Measurements from ENCODE around the gene PRKN. TPM values are rescaled to one million over a fixed set of nuclear protein-coding genes. Genes with fewer than 3 reads are reported as not detected.
A peak's percentile ranks its signal among the peaks of the same experiment; 100 is the strongest.

The PRKN gene
- total RNA-seq, 4 donors from 2014 or later: 5.2 to 121 (median 6.9) TPM

GRCh38 chr6:161369339-161369738 is 1358.2 kb downstream of the PRKN start:
- Histone ChIP-seq H3K27ac (no peak overlapping the region), H3K4me1 (peaks cover 0 to 3% of the 10 kb centered on the region in 2 donors), H3K36me3 (no peaks in the 10 kb centered on the region), H3K4me3 (replicated peaks in 1 of 3) (no peak overlapping the region), H3K9me3 (no peaks in the 10 kb centered on the region), H3K27me3 (no peaks in the 10 kb centered on the region)
- WGBS, 2 donors: 66 to 76% methylated on average over 13 of the region's 13 CpGs
- peak; percentile 66 to 84 for DNase-seq
- TF ChIP-seq, protein P1, sequence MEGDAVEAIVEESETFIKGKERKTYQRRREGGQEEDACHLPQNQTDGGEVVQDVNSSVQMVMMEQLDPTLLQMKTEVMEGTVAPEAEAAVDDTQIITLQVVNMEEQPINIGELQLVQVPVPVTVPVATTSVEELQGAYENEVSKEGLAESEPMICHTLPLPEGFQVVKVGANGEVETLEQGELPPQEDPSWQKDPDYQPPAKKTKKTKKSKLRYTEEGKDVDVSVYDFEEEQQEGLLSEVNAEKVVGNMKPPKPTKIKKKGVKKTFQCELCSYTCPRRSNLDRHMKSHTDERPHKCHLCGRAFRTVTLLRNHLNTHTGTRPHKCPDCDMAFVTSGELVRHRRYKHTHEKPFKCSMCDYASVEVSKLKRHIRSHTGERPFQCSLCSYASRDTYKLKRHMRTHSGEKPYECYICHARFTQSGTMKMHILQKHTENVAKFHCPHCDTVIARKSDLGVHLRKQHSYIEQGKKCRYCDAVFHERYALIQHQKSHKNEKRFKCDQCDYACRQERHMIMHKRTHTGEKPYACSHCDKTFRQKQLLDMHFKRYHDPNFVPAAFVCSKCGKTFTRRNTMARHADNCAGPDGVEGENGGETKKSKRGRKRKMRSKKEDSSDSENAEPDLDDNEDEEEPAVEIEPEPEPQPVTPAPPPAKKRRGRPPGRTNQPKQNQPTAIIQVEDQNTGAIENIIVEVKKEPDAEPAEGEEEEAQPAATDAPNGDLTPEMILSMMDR (IDR thresholded peaks at IDR 0.05): no peak
- TF ChIP-seq POLR2A (IDR thresholded peaks at IDR 0.05): no peak
- intact Hi-C loops (cut with DNase I): no loop called here

- Histone ChIP-seq H3K4me1 (peaks cover 0 to 3% of the 10 kb centered on the region in 2 donors), H3K36me3 (no peaks in the 10 kb centered on the region), H3K27ac (no peak overlapping the region), H3K4me3 (replicated peaks in 1 of 3) (no peak overlapping the region), H3K27me3 (no peaks in the 10 kb centered on the region), H3K9me3 (no peaks in the 10 kb centered on the region)
- intact Hi-C loops (cut with DNase I): no loop called here
- DNase-seq: no peak
- 94 to 95% methylated on average over 7 of the region's 7 CpGs for WGBS, 2 donors
- no peak for TF ChIP-seq POLR2A (IDR thresholded peaks at IDR 0.05)
- TF ChIP-seq, protein P1 (IDR thresholded peaks at IDR 0.05): no peak
Measured at GRCh38 chr6:161368514-161368913, 1359.1 kb downstream of the PRKN start.

GRCh38 chr6:161367472-161367871 is 1360.1 kb downstream of the PRKN start:
- Histone ChIP-seq H3K27ac (no peak overlapping the region), H3K9me3 (no peaks in the 10 kb centered on the region), H3K4me3 (replicated peaks in 1 of 3) (no peak overlapping the region), H3K36me3 (no peaks in the 10 kb centered on the region), H3K27me3 (no peaks in the 10 kb centered on the region), H3K4me1 (peaks cover 0 to 3% of the 10 kb centered on the region in 2 donors)
- WGBS, 2 donors: 91% methylated on average over 12 of the region's 12 CpGs
- no peak for DNase-seq
- intact Hi-C loops (cut with DNase I): no loop called here
- TF ChIP-seq POLR2A (IDR thresholded peaks at IDR 0.05): no peak
- TF ChIP-seq, protein P1 (IDR thresholded peaks at IDR 0.05): no peak

DNA sequence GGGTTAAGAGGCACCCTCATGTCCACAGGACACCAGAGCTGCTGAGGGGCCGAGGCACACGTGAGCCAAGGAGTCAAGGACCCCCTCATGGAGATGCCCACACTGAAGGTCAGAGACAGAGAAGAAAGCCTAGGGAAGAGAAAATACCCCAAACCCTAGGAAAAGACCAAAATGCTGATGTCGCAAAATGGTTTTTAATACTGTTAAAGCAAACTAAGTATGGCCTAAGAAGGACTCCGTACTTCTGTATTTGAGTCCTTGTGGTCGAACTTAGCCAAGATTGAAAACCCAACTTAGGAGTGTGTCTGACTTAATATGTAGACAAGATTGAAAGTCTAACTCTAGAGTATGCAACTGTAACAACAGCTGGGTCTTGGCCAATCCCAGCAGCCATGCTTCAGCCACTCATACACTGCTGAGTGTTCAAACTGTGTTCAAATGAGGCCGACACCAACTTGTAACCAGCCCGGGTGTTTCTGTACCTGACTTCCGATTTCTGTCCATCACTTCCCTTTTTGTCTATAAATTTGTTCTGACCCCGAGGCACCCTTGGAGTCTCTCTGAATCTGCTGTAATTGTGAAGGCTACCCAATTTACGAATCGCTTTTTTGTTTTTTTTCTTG is 1361.2 kb downstream of the PRKN start:
- Histone ChIP-seq H3K4me1 (peaks cover 0 to 3% of the 10 kb centered on the region in 2 donors), H3K27me3 (no peaks in the 10 kb centered on the region), H3K9me3 (no peaks in the 10 kb centered on the region), H3K36me3 (no peaks in the 10 kb centered on the region), H3K4me3 (replicated peaks in 1 of 3) (no peak overlapping the region), H3K27ac (no peak overlapping the region)
- DNase-seq: peak; percentile 23 to 46
- intact Hi-C loops (cut with DNase I): no loop called here
- TF ChIP-seq, protein P1 (IDR thresholded peaks at IDR 0.05): no peak
- TF ChIP-seq POLR2A (IDR thresholded peaks at IDR 0.05): no peak
- 83 to 85% methylated on average over 11 of the region's 11 CpGs for WGBS, 2 donors

DNA sequence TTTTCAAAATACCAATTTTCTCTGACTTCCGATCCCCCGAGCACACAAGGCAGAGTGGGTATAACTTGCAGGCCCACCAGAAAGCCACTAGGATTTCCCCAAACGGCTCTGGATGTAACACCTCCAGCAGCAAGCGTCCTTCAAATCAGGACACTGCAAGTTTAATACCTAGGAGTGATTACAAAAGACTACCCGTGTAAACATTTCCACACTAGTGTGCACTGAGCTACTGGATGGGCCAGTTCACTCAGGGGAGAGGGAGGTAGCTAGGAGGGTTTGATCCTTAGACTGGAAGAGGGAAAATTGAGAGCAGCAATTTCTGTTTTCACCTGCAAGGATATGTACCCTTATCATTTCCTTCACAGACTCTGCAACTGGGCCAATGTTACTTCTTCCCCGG is 1361.9 kb downstream of the PRKN start:
- H3K36me3 ChIP-seq: no peaks in the 10 kb centered on the region
- intact Hi-C loops (cut with DNase I): no loop called here
- TF ChIP-seq, protein P1 (IDR thresholded peaks at IDR 0.05): no peak
- TF ChIP-seq POLR2A (IDR thresholded peaks at IDR 0.05): no peak
- H3K4me3 ChIP-seq (replicated peaks in 1 of 3): no peak overlapping the region
- H3K27ac ChIP-seq: no peak overlapping the region
- no peaks in the 10 kb centered on the region for H3K9me3 ChIP-seq
- WGBS, 2 donors: 57 to 74% methylated on average over 6 of the region's 6 CpGs
- no peaks in the 10 kb centered on the region for H3K27me3 ChIP-seq
- H3K4me1 ChIP-seq: peaks cover 0 to 3% of the 10 kb centered on the region in 2 donors
- DNase-seq: no peak

Data from thyroid gland (tissue), 4 donors.